HepG2 (cell line): Measurements from ENCODE around the gene MAP3K19. TPM values are rescaled to one million over a fixed set of nuclear protein-coding genes. Genes with fewer than 3 reads are reported as not detected.

ENCODE experiments used
- AFF4 ChIP-seq: sonication (generic); formaldehyde crosslinking; IDR thresholded peaks from 2 replicates; pipeline ENCODE4 v1.4.0; 2020; ENCODE audit warnings: missing genetic modification reagents
- ATM ChIP-seq: fragments of 450-650 bp; IDR thresholded peaks from 2 replicates; pipeline ENCODE4 v1.7.1; 2017; ENCODE audit warnings: mild to moderate bottlenecking, borderline replicate concordance
- BCL3 ChIP-seq: sonication (generic); formaldehyde crosslinking; IDR thresholded peaks from 2 replicates; pipeline ENCODE4 v1.5.1; 2020; ENCODE audit warnings: mild to moderate bottlenecking, missing genetic modification reagents, moderate library complexity
- BORCS8-MEF2B ChIP-seq: sonication (generic); formaldehyde crosslinking; IDR thresholded peaks from 2 replicates; pipeline ENCODE4 v1.8.0; 2022; ENCODE audit warnings: mild to moderate bottlenecking, missing genetic modification reagents
- HDAC6 ChIP-seq: fragments of 200-600 bp; sonication (generic); IDR thresholded peaks from 2 replicates; pipeline ENCODE4 v1.7.0; 2017; ENCODE audit warnings: mild to moderate bottlenecking, antibody characterized with exemption, low read length, low read depth
- KAT8 ChIP-seq: IDR thresholded peaks from 2 replicates; pipeline ENCODE4 v1.6.1; 2016; ENCODE audit warnings: missing genetic modification reagents, missing compliant biosample characterization
- MAFK ChIP-seq, 2 experiments: IDR thresholded peaks in 1 of 2; conservative IDR thresholded peaks in 1 of 2; 2 replicates each; pipeline ENCODE4 v1.6.1; 2011; ENCODE audit warnings: improper control_type of control experiment in 2 of 2, low read length in 2 of 2
- MED1 ChIP-seq: sonication (generic); formaldehyde crosslinking; IDR thresholded peaks from 2 replicates; pipeline ENCODE4 v1.4.0; 2020; ENCODE audit warnings: missing genetic modification reagents
- MYC ChIP-seq: sonication (generic); formaldehyde crosslinking; IDR thresholded peaks from 2 replicates; pipeline ENCODE4 v1.9.0; 2021; ENCODE audit warnings: missing genetic modification reagents, borderline replicate concordance
- NRL ChIP-seq: sonication (generic); formaldehyde crosslinking; IDR thresholded peaks from 2 replicates; pipeline ENCODE4 v1.5.0; 2020; ENCODE audit warnings: missing genetic modification reagents, mild to moderate bottlenecking, moderate library complexity, borderline replicate concordance
- REXO4 ChIP-seq: sonication (generic); formaldehyde crosslinking; IDR thresholded peaks from 2 replicates; pipeline ENCODE4 v1.8.0; 2022; ENCODE audit warnings: missing genetic modification reagents, mild to moderate bottlenecking, borderline replicate concordance
- SIN3B ChIP-seq: fragments of 150-350 bp; IDR thresholded peaks from 2 replicates; pipeline ENCODE4 v1.6.1; 2014; ENCODE audit warnings: low read length
- SMAD3 ChIP-seq: sonication (generic); formaldehyde crosslinking; IDR thresholded peaks from 2 replicates; pipeline ENCODE4 v1.4.0; 2020; ENCODE audit warnings: missing genetic modification reagents
- STAG1 ChIP-seq: sonication (generic); formaldehyde crosslinking; IDR thresholded peaks from 2 replicates; pipeline ENCODE4 v1.4.0; 2020; ENCODE audit warnings: missing genetic modification reagents
- U2AF1 ChIP-seq: fragments of 200-400 bp; formaldehyde crosslinking; optimal IDR thresholded peaks from 2 replicates; pipeline ENCODE3; 2017; ENCODE audit warnings: mild to moderate bottlenecking, low read depth, low read length
- ZNF253 ChIP-seq: sonication (generic); formaldehyde crosslinking; IDR thresholded peaks from 2 replicates; pipeline ENCODE4 v1.8.0; 2022; ENCODE audit warnings: mild to moderate bottlenecking, missing genetic modification reagents, borderline replicate concordance
- ZNF558 ChIP-seq: sonication (generic); formaldehyde crosslinking; IDR thresholded peaks from 2 replicates; pipeline ENCODE4 v1.9.0; 2022; ENCODE audit warnings: mild to moderate bottlenecking, missing genetic modification reagents, borderline replicate concordance
- ZNF777 ChIP-seq: sonication (generic); formaldehyde crosslinking; IDR thresholded peaks from 2 replicates; pipeline ENCODE4 v1.4.0; 2020; ENCODE audit warnings: missing genetic modification reagents
- polyA plus RNA-seq, 8 experiments: library from polyadenylated mRNA; depleted of rRNA in 3 of 8; stranded (reverse) in 7 of 8; unstranded in 1 of 8; fragments of >200 nt; fragmentation: Illumina TruSeq in 4 of 8; extraction: Trizol in 4 of 8; gene quantifications; 2 replicates each; pipeline versions ENCODE4 v1.2.1 to v1.2.3, GENCODE V29; 2011 to 2016; ENCODE audit warnings: low read depth in 4 of 8, missing spikeins in 1 of 8, mixed read lengths in 1 of 8; ENCODE audit not compliant: insufficient read depth in 1 of 8
- total RNA-seq, 5 experiments: library from RNA; depleted of rRNA; stranded (reverse); fragments of >200 nt; fragmentation: Illumina TruSeq; extraction: Trizol; gene quantifications; 2 replicates each; pipeline ENCODE4 v1.2.3, GENCODE V29; 2016; ENCODE audit warnings: low read depth in 1 of 5
- TF ChIP-seq, protein P1 (sequence below): IDR thresholded peaks from 2 replicates; pipeline ENCODE4 v1.6.1; 2016; ENCODE audit warnings: control low read depth

Gene MAP3K19
- total and polyA plus RNA-seq, 2 of the 13 experiments (the other 11 are each of a cell fraction or from before 2014, with no cell fraction given) = not detected

DNA sequence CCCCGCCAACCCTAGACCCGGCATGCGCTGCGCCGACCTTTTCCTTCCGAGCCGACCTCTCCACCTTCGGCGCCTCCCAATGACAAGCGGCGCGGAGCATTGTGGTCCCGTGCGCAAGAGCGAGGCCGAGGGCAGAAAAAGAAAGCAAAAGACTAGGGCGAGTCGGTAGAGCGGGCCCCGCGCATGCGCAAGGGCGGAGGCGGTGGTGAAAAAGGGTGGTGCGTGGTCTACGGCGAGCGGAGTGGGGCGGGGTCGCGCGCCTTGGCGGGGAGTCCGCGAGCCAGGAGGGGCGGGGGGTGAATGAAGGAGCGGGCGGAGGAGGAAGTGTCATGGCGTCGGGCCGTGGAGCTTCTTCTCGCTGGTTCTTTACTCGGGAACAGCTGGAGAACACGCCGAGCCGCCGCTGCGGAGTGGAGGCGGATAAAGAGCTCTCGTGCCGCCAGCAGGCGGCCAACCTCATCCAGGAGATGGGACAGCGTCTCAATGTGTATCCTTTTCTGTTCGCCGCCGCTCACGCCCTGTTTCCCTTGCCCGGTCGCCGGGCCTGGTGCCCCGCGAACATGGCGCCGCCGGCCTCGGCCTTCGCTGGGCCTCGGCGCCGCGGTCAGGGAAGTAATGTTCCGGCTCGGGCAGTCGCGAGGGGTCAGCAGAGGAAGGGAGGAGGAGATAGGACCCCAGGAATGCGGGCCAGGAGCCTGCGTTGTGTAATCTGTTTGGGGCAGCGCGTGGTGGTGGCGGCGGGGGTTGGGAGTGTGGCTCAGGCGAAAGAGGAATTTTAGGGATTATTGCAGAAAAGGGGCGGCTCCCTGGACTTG is 128.5 kb downstream of the MAP3K19 start, which contains the start of gene CCNT2 (continued):
- TF ChIP-seq U2AF1 (no peak), REXO4 (CRISPR knock-in tag) (no peak), AFF4 (CRISPR knock-in tag) (peak; percentile 76; the same call in 1 of the 2 replicates), ZNF777 (CRISPR knock-in tag) (0 out of 2 replicates have a peak, but pooled peaks have one; percentile 36), KAT8 (peak; percentile 93), STAG1 (CRISPR knock-in tag) (no peak), MED1 (peak; percentile 70), BCL3 (CRISPR knock-in tag) (no peak), NRL (peak; percentile 95), ZNF558 (0 out of 2 replicates have a peak, but pooled peaks have one; percentile 8), MAFK (conservative IDR thresholded peaks at IDR 0.05 in 1 of 2, IDR thresholded peaks at IDR 0.05 in 1 of 2; ENCODE audit: low read length in 2 of 2) (0 out of 4 replicates have a peak, but pooled peaks of 1 of the 2 experiments have one; percentile 1), HDAC6 (no peak), ATM (no peak), MYC (CRISPR knock-in tag) (peak; percentile 82), SIN3B (peak; percentile 58; the same call in 1 of the 2 replicates), SMAD3 (CRISPR knock-in tag) (no peak; the same call in 1 of the 2 replicates), ZNF253 (CRISPR knock-in tag) (0 out of 2 replicates have a peak, but pooled peaks have one; percentile 28), BORCS8-MEF2B (peak; percentile 90; the same call in 1 of the 2 replicates)
- TF ChIP-seq, protein P1, sequence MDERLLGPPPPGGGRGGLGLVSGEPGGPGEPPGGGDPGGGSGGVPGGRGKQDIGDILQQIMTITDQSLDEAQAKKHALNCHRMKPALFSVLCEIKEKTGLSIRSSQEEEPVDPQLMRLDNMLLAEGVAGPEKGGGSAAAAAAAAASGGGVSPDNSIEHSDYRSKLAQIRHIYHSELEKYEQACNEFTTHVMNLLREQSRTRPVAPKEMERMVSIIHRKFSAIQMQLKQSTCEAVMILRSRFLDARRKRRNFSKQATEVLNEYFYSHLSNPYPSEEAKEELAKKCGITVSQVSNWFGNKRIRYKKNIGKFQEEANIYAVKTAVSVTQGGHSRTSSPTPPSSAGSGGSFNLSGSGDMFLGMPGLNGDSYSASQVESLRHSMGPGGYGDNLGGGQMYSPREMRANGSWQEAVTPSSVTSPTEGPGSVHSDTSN (CRISPR knock-in tag) = no peak
